H1 (cell line): ENCODE results near the gene MOSMO. TPM values are rescaled to one million over a fixed set of nuclear protein-coding genes. Genes with fewer than 3 reads are reported as not detected.

Experiments used
- CBX5 ChIP-seq: fragments of 300-800, 300-1000 bp; sonication (generic); IDR thresholded peaks from 2 replicates; pipeline ENCODE4 v1.7.1; 2016; ENCODE audit warnings: antibody characterized with exemption, low read length, low read depth
- EGR1 ChIP-seq: IDR thresholded peaks from 2 replicates; pipeline ENCODE4 v1.6.1; 2011; ENCODE audit warnings: low read depth, low read length, borderline replicate concordance
- NANOG ChIP-seq: IDR thresholded peaks from 2 replicates; pipeline ENCODE4 v1.6.1; 2011; ENCODE audit warnings: low read length, low read depth, mild to moderate bottlenecking, inconsistent platforms; ENCODE audit not compliant: insufficient read depth, poor library complexity, severe bottlenecking
- NRF1 ChIP-seq: IDR thresholded peaks from 2 replicates; pipeline ENCODE4 v1.6.1; 2011; ENCODE audit warnings: mild to moderate bottlenecking, low read depth, low read length, improper control_type of control experiment
- SP4 ChIP-seq: IDR thresholded peaks from 2 replicates; pipeline ENCODE4 v1.6.1; 2012; ENCODE audit warnings: low read length, inconsistent platforms
- SUZ12 ChIP-seq: fragments of 200-600 bp; sonication (generic); IDR thresholded peaks from 2 replicates; pipeline ENCODE4 v1.6.1; 2012; ENCODE audit warnings: mild to moderate bottlenecking, inconsistent platforms, low read length, moderate library complexity, mixed read lengths
- polyA plus RNA-seq, 7 experiments: library from polyadenylated mRNA; depleted of rRNA in 3 of 7; stranded (reverse) in 5 of 7; unstranded in 2 of 7; fragments of >200 nt in 5 of 7; fragments of 200-250 nt in 2 of 7; gene quantifications; 1 replicate in 5 of 7; 2 replicates in 1 of 7; 4 replicates in 1 of 7; pipeline versions ENCODE4 v1.2.1 to v1.2.3, GENCODE V29; 2011 to 2013; ENCODE audit warnings: missing spikeins in 2 of 7, mixed read lengths in 2 of 7
- total RNA-seq: library from RNA; stranded (reverse); fragmentation: NEBNext Ultra II Directional; extraction: Animal tissue kit (Norgen Biotek cat#: 25700); gene quantifications from 2 replicates; pipeline ENCODE4 v1.2.1, GENCODE V29; 2021
- TF ChIP-seq, protein P1 (sequence below): fragments of 300-600 bp; sonication (generic); IDR thresholded peaks from 2 replicates; pipeline ENCODE4 v1.7.1; 2012; ENCODE audit warnings: low read length, moderate library complexity, mild to moderate bottlenecking, inconsistent platforms; ENCODE audit not compliant: insufficient replicate concordance
- TF ChIP-seq, protein P2 (sequence below), 3 experiments: IDR thresholded peaks; 1 replicate in 2 of 3; 2 replicates in 1 of 3; pipeline versions ENCODE4 v1.5.1 to v1.6.1; 2011; ENCODE audit warnings: low read length in 3 of 3, mild to moderate bottlenecking in 3 of 3, inconsistent platforms in 2 of 3, low read depth in 1 of 3, moderate library complexity in 1 of 3; ENCODE audit not compliant: insufficient read depth in 1 of 3; ENCODE audit errors: control extremely low read depth in 1 of 3

The MOSMO gene
- total and polyA plus RNA-seq, 2 of the 8 experiments (the other 6 are each of a cell fraction or from before 2014, with no cell fraction given) = 8.6 to 14.8 TPM

DNA sequence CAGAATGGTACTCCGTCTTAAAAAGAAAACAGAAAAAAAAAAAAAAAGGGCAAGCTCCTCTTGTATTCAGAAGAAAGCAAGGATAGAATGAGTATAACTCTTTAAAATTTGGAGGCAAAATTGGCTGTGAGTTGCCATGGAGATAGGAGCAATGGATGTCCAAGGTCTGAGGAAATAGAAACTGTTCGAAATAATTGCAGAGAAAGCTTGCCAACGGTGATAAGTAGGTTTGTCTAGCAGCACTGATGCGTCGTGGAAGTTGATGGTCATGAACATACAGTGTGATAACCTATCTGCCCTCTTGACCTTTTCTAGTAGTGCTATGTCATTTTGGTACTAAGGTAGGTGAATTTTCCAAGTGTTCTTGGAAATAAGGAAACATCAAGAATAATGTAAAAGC lies 3.0 kb downstream of the MOSMO start (continued):
- TF ChIP-seq, protein P1, sequence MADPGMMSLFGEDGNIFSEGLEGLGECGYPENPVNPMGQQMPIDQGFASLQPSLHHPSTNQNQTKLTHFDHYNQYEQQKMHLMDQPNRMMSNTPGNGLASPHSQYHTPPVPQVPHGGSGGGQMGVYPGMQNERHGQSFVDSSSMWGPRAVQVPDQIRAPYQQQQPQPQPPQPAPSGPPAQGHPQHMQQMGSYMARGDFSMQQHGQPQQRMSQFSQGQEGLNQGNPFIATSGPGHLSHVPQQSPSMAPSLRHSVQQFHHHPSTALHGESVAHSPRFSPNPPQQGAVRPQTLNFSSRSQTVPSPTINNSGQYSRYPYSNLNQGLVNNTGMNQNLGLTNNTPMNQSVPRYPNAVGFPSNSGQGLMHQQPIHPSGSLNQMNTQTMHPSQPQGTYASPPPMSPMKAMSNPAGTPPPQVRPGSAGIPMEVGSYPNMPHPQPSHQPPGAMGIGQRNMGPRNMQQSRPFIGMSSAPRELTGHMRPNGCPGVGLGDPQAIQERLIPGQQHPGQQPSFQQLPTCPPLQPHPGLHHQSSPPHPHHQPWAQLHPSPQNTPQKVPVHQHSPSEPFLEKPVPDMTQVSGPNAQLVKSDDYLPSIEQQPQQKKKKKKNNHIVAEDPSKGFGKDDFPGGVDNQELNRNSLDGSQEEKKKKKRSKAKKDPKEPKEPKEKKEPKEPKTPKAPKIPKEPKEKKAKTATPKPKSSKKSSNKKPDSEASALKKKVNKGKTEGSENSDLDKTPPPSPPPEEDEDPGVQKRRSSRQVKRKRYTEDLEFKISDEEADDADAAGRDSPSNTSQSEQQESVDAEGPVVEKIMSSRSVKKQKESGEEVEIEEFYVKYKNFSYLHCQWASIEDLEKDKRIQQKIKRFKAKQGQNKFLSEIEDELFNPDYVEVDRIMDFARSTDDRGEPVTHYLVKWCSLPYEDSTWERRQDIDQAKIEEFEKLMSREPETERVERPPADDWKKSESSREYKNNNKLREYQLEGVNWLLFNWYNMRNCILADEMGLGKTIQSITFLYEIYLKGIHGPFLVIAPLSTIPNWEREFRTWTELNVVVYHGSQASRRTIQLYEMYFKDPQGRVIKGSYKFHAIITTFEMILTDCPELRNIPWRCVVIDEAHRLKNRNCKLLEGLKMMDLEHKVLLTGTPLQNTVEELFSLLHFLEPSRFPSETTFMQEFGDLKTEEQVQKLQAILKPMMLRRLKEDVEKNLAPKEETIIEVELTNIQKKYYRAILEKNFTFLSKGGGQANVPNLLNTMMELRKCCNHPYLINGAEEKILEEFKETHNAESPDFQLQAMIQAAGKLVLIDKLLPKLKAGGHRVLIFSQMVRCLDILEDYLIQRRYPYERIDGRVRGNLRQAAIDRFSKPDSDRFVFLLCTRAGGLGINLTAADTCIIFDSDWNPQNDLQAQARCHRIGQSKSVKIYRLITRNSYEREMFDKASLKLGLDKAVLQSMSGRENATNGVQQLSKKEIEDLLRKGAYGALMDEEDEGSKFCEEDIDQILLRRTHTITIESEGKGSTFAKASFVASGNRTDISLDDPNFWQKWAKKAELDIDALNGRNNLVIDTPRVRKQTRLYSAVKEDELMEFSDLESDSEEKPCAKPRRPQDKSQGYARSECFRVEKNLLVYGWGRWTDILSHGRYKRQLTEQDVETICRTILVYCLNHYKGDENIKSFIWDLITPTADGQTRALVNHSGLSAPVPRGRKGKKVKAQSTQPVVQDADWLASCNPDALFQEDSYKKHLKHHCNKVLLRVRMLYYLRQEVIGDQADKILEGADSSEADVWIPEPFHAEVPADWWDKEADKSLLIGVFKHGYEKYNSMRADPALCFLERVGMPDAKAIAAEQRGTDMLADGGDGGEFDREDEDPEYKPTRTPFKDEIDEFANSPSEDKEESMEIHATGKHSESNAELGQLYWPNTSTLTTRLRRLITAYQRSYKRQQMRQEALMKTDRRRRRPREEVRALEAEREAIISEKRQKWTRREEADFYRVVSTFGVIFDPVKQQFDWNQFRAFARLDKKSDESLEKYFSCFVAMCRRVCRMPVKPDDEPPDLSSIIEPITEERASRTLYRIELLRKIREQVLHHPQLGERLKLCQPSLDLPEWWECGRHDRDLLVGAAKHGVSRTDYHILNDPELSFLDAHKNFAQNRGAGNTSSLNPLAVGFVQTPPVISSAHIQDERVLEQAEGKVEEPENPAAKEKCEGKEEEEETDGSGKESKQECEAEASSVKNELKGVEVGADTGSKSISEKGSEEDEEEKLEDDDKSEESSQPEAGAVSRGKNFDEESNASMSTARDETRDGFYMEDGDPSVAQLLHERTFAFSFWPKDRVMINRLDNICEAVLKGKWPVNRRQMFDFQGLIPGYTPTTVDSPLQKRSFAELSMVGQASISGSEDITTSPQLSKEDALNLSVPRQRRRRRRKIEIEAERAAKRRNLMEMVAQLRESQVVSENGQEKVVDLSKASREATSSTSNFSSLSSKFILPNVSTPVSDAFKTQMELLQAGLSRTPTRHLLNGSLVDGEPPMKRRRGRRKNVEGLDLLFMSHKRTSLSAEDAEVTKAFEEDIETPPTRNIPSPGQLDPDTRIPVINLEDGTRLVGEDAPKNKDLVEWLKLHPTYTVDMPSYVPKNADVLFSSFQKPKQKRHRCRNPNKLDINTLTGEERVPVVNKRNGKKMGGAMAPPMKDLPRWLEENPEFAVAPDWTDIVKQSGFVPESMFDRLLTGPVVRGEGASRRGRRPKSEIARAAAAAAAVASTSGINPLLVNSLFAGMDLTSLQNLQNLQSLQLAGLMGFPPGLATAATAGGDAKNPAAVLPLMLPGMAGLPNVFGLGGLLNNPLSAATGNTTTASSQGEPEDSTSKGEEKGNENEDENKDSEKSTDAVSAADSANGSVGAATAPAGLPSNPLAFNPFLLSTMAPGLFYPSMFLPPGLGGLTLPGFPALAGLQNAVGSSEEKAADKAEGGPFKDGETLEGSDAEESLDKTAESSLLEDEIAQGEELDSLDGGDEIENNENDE = no peak
- TF ChIP-seq EGR1 (no peak), CBX5 (no peak), NRF1 (no peak), NANOG (no peak), SP4 (no peak), SUZ12 (no peak)
- TF ChIP-seq, protein P2, sequence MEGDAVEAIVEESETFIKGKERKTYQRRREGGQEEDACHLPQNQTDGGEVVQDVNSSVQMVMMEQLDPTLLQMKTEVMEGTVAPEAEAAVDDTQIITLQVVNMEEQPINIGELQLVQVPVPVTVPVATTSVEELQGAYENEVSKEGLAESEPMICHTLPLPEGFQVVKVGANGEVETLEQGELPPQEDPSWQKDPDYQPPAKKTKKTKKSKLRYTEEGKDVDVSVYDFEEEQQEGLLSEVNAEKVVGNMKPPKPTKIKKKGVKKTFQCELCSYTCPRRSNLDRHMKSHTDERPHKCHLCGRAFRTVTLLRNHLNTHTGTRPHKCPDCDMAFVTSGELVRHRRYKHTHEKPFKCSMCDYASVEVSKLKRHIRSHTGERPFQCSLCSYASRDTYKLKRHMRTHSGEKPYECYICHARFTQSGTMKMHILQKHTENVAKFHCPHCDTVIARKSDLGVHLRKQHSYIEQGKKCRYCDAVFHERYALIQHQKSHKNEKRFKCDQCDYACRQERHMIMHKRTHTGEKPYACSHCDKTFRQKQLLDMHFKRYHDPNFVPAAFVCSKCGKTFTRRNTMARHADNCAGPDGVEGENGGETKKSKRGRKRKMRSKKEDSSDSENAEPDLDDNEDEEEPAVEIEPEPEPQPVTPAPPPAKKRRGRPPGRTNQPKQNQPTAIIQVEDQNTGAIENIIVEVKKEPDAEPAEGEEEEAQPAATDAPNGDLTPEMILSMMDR (IDR thresholded peaks at IDR 0.05; ENCODE audit: control extremely low read depth in 1 of 3, insufficient read depth in 1 of 3, low read depth in 1 of 3, low read length in 3 of 3) = no peak
